ENCODE data around the gene SLC16A7. TPM values are rescaled to one million over a fixed set of nuclear protein-coding genes. Genes with fewer than 3 reads are reported as not detected.
"Not testable (repeated sequence)": the region's sequence is repeated elsewhere in the genome, so short reads cannot be mapped to it uniquely, and the experiment has no call there.

SLC16A7 gene
- total and polyA plus RNA-seq, 9 donors, result 2.0 to 21.9 (median 13.7) TPM

GRCh38 chr12:59737725-59738463 is 142.1 kb downstream of the SLC16A7 start:
- intact Hi-C loops (cut with DNase I), result no loop called here
- DNase-seq, result no peak
- TF ChIP-seq POLR2A (IDR thresholded peaks at IDR 0.05), result no peak
- H3K9me3 ChIP-seq, result no peaks in the 10 kb centered on the region
- H3K27ac ChIP-seq, result no peak overlapping the region
- H3K27me3 ChIP-seq, result no peaks in the 10 kb centered on the region
- no peaks in the 10 kb centered on the region for H3K4me1 ChIP-seq (ENCODE audit: insufficient read depth)
- WGBS, 3 donors, result 67 to 73% (median 67%) methylated on average over 3 of the region's 3 CpGs
- no peak overlapping the region for H3K4me3 ChIP-seq
- no peaks in the 10 kb centered on the region for H3K36me3 ChIP-seq

GRCh38 chr12:59742841-59743240 is 147.0 kb downstream of the SLC16A7 start:
- intact Hi-C loops (cut with DNase I), result no loop called here
- TF ChIP-seq POLR2A (IDR thresholded peaks at IDR 0.05), result no peak
- TF ChIP-seq EP300 (IDR thresholded peaks at IDR 0.05), result no peak
- no peak for TF ChIP-seq CTCF (IDR thresholded peaks at IDR 0.05)
- H3K36me3 ChIP-seq, result no peaks in the 10 kb centered on the region
- H3K4me1 ChIP-seq (ENCODE audit: insufficient read depth), result no peaks in the 10 kb centered on the region
- H3K27me3 ChIP-seq, result no peaks in the 10 kb centered on the region
- no peak for DNase-seq
- no peaks in the 10 kb centered on the region for H3K9me3 ChIP-seq
- no peak overlapping the region for H3K4me3 ChIP-seq
- WGBS, 3 donors, result 78 to 100% (median 90%) methylated on average over 1 of the region's 1 CpG
- no peak overlapping the region for H3K27ac ChIP-seq

GRCh38 chr12:59744564-59744963 is 148.7 kb downstream of the SLC16A7 start:
- intact Hi-C loops (cut with DNase I), result no loop called here
- 93 to 96% (median 95%) methylated on average over 8 of the region's 8 CpGs for WGBS, 3 donors
- Histone ChIP-seq H3K27me3 (no peaks in the 10 kb centered on the region), H3K4me1 (ENCODE audit: insufficient read depth) (no peaks in the 10 kb centered on the region), H3K36me3 (no peaks in the 10 kb centered on the region), H3K4me3 (no peak overlapping the region), H3K9me3 (no peaks in the 10 kb centered on the region), H3K27ac (no peak overlapping the region)
- DNase-seq, result no peak
- TF ChIP-seq EP300 (IDR thresholded peaks at IDR 0.05) (no peak), CTCF (IDR thresholded peaks at IDR 0.05) (no peak), POLR2A (IDR thresholded peaks at IDR 0.05) (no peak)

GRCh38 chr12:59751091-59751490 is 155.3 kb downstream of the SLC16A7 start:
- H3K27me3 ChIP-seq; DNase-seq; H3K4me1 ChIP-seq (ENCODE audit: insufficient read depth); intact Hi-C loops (cut with DNase I); H3K36me3 ChIP-seq; H3K4me3 ChIP-seq; H3K9me3 ChIP-seq; H3K27ac ChIP-seq: not testable (repeated sequence)
- 91 to 98% (median 98%) methylated on average over 19 of the region's 19 CpGs for WGBS, 3 donors

- no peaks in the 10 kb centered on the region for H3K27me3 ChIP-seq
- no peak for TF ChIP-seq EP300 (IDR thresholded peaks at IDR 0.05)
- TF ChIP-seq CTCF (IDR thresholded peaks at IDR 0.05), result no peak
- TF ChIP-seq POLR2A (IDR thresholded peaks at IDR 0.05), result no peak
- no peaks in the 10 kb centered on the region for H3K4me1 ChIP-seq (ENCODE audit: insufficient read depth)
- no peaks in the 10 kb centered on the region for H3K36me3 ChIP-seq
- no peak overlapping the region for H3K4me3 ChIP-seq
- intact Hi-C loops (cut with DNase I), result no loop called here
- no peak overlapping the region for H3K27ac ChIP-seq
- no peaks in the 10 kb centered on the region for H3K9me3 ChIP-seq
- DNase-seq, result no peak
Measured at GRCh38 chr12:59761542-59761941, 165.7 kb downstream of the SLC16A7 start.

Data from ovary (tissue), 9 donors.